GM18502 (cell line): ENCODE measurements around the gene SOAT2.
A peak's percentile ranks its signal among the peaks of the same experiment; 100 is the strongest.
"Not testable (repeated sequence)": the region's sequence is repeated elsewhere in the genome, so short reads cannot be mapped to it uniquely, and the experiment has no call there.

Source experiments
- ATAC-seq: cut with Tn5 transposase; IDR thresholded peaks from one replicate; pipeline ENCODE4 v1.9.1; 2021; ENCODE audit warnings: mild to moderate bottlenecking; ENCODE audit not compliant: unreplicated experiment, poor library complexity

Gene SOAT2

GRCh38 chr12:53079226-53080117 lies 23.8 kb upstream of the SOAT2 start, which contains the start of gene SPRYD3:
Gene SPRYD3, minus strand, starts transcription at chr12:53079390. Its CDS starts 57 bp downstream, at chr12:53079333.
- peak; percentile 99 for ATAC-seq

GRCh38 chr12:53082637-53083175 lies 20.6 kb upstream of the SOAT2 start:
- no peak for ATAC-seq

GRCh38 chr12:53086361-53086760 lies 16.9 kb upstream of the SOAT2 start:
- no peak for ATAC-seq

GRCh38 chr12:53090105-53090504 lies 13.2 kb upstream of the SOAT2 start:
- ATAC-seq = no peak

- no peak for ATAC-seq
These were observed 12.7 kb upstream of the SOAT2 start for GRCh38 chr12:53090554-53090953.

- ATAC-seq = no peak
These were observed 11.5 kb upstream of the SOAT2 start for GRCh38 chr12:53091756-53092155.

- no peak for ATAC-seq
These were observed 9.4 kb upstream of the SOAT2 start for GRCh38 chr12:53093777-53094393.

GRCh38 chr12:53094394-53094787 lies 8.9 kb upstream of the SOAT2 start:
- ATAC-seq = no peak

- not testable (repeated sequence) for ATAC-seq
These were observed 8.3 kb upstream of the SOAT2 start for GRCh38 chr12:53094796-53095595.

- ATAC-seq = not testable (repeated sequence)
These were observed 7.7 kb upstream of the SOAT2 start for GRCh38 chr12:53095596-53095895.

- no peak for ATAC-seq
These were observed 7.1 kb upstream of the SOAT2 start for GRCh38 chr12:53096089-53096741.

- no peak for ATAC-seq
These were observed 6.5 kb upstream of the SOAT2 start for GRCh38 chr12:53096759-53097158.

- ATAC-seq = no peak
These were observed 6.1 kb upstream of the SOAT2 start for GRCh38 chr12:53097207-53097563.

GRCh38 chr12:53097564-53098353 lies 5.5 kb upstream of the SOAT2 start, which contains the start of gene IGFBP6:
Gene IGFBP6, plus strand, starts transcription at chr12:53097667. Its CDS starts 51 bp downstream, at chr12:53097718.
- ATAC-seq = no peak

GRCh38 chr12:53098354-53098981 lies 4.8 kb upstream of the SOAT2 start:
- ATAC-seq = no peak

- no peak for ATAC-seq
These were observed 4.0 kb upstream of the SOAT2 start for GRCh38 chr12:53099071-53099882.

- ATAC-seq = no peak
These were observed 2.7 kb upstream of the SOAT2 start for GRCh38 chr12:53100466-53101151.

- ATAC-seq = no peak
These were observed 2.0 kb upstream of the SOAT2 start for GRCh38 chr12:53101266-53101665.
